Keratinocyte (primary cell): Measurements from ENCODE around the gene AXIN1. TPM values are rescaled to one million over a fixed set of nuclear protein-coding genes. Genes with fewer than 3 reads are reported as not detected.

Experiments used
- DNase-seq: peaks from one replicate; pipeline ENCODE4 v3.0.0-alpha.2; 2011; ENCODE audit warnings: low read depth, missing footprints, low spot score
- FAIRE-seq: peaks from 2 replicates; lab custom pipeline; 2011; peaks lifted over from hg19 to GRCh38; lab: Jason Lieb, UNC
- H2AFZ ChIP-seq: 2 replicates; pipeline ENCODE4 v1.6.0; 2012; ENCODE audit warnings: low read length, control low read depth, inconsistent platforms; ENCODE audit not compliant: control insufficient read depth
- H3K27ac ChIP-seq: 2 replicates; pipeline ENCODE4 v1.5.1; 2011; ENCODE audit warnings: low read length; ENCODE audit not compliant: control insufficient read depth, insufficient read depth
- H3K27me3 ChIP-seq: 3 replicates; pipeline ENCODE4 v1.6.0; 2011; ENCODE audit warnings: low read length; ENCODE audit not compliant: control insufficient read depth, insufficient read depth; ENCODE audit errors: extremely low read depth
- H3K36me3 ChIP-seq, 2 experiments: 2 replicates in 1 of 2; 3 replicates in 1 of 2; pipeline ENCODE4 v1.5.1; 2011; ENCODE audit warnings: low read length in 2 of 2, mild to moderate bottlenecking in 1 of 2; ENCODE audit not compliant: control insufficient read depth in 2 of 2, insufficient read depth in 2 of 2; ENCODE audit errors: extremely low read depth in 1 of 2
- H3K4me1 ChIP-seq: 3 replicates; pipeline ENCODE4 v1.5.1; 2011; ENCODE audit warnings: low read length; ENCODE audit not compliant: control insufficient read depth, insufficient read depth; ENCODE audit errors: extremely low read depth
- H3K4me2 ChIP-seq: 3 replicates; pipeline ENCODE4 v1.6.0; 2011; ENCODE audit warnings: low read depth, low read length; ENCODE audit not compliant: control insufficient read depth, insufficient read depth; ENCODE audit errors: extremely low read depth
- H3K4me3 ChIP-seq, 3 experiments: fragments of 200-600 bp in 1 of 3; sonication (generic) in 1 of 3; 2 replicates in 2 of 3; 3 replicates in 1 of 3; pipeline ENCODE4 v1.5.1; 2011 to 2016; ENCODE audit warnings: low read length in 3 of 3, mild to moderate bottlenecking in 3 of 3, control low read depth in 2 of 3, inconsistent platforms in 1 of 3, low read depth in 1 of 3, mixed read lengths in 1 of 3, mixed run types in 1 of 3, moderate library complexity in 1 of 3; ENCODE audit not compliant: control insufficient read depth in 2 of 3, insufficient read depth in 2 of 3; ENCODE audit errors: extremely low read depth in 1 of 3
- H3K79me2 ChIP-seq: 2 replicates; pipeline ENCODE4 v1.6.0; 2012; ENCODE audit warnings: low read length; ENCODE audit not compliant: control insufficient read depth, insufficient read depth
- H3K9ac ChIP-seq: 3 replicates; pipeline ENCODE4 v1.6.0; 2011; ENCODE audit warnings: low read length; ENCODE audit not compliant: control insufficient read depth, insufficient read depth; ENCODE audit errors: extremely low read depth
- H3K9me1 ChIP-seq: 3 replicates; pipeline ENCODE4 v1.6.0; 2011; ENCODE audit warnings: low read length; ENCODE audit not compliant: control insufficient read depth, insufficient read depth; ENCODE audit errors: extremely low read depth
- H3K9me3 ChIP-seq: 2 replicates; pipeline ENCODE4 v1.5.1; 2012; ENCODE audit warnings: low read depth, low read length; ENCODE audit not compliant: control insufficient read depth
- H4K20me1 ChIP-seq: 3 replicates; pipeline ENCODE4 v1.6.0; 2011; ENCODE audit warnings: low read length; ENCODE audit not compliant: control insufficient read depth, insufficient read depth; ENCODE audit errors: extremely low read depth
- EZH2 ChIP-seq: IDR thresholded peaks from one replicate; pipeline ENCODE4 v1.6.1; 2012; ENCODE audit warnings: inconsistent platforms, mild to moderate bottlenecking, low read length, moderate library complexity
- dilution Hi-C: fragments of 300-500 bp; cut with MboI; formaldehyde crosslinking; loops from one replicate; pipeline ENCODE4 v1.7.0; 2020; ENCODE audit warnings: low sequenced_read_pairs; ENCODE audit not compliant: extremely low pct_ligation_motif_present
- polyA plus RNA-seq, 5 experiments: library from polyadenylated mRNA; depleted of rRNA in 3 of 5; stranded (reverse) in 3 of 5; stranded (forward) in 1 of 5; unstranded in 1 of 5; fragments of >200 nt; gene quantifications; 1 replicate in 1 of 5; 2 replicates in 3 of 5; 3 replicates in 1 of 5; pipeline versions ENCODE4 v1.2.1 to v1.2.3, GENCODE V29; 2011 to 2012; ENCODE audit warnings: missing spikeins in 2 of 5, low read depth in 1 of 5, low replicate concordance in 1 of 5
- TF ChIP-seq, protein P1 (sequence below), 3 experiments: IDR thresholded peaks in 1 of 3; conservative IDR thresholded peaks in 1 of 3; optimal IDR thresholded peaks in 1 of 3; 2 replicates in 2 of 3; 3 replicates in 1 of 3; pipeline versions ENCODE3 to v1.5.1; 2011; ENCODE audit warnings: low read length in 3 of 3, mild to moderate bottlenecking in 3 of 3, moderate library complexity in 2 of 3, control low read depth in 1 of 3, inconsistent platforms in 1 of 3; ENCODE audit not compliant: insufficient read depth in 2 of 3; ENCODE audit errors: extremely low read depth in 1 of 3

Gene AXIN1
- polyA plus RNA-seq, 1 donor (not counting 4 experiments of a cell fraction or from before 2014, with no cell fraction given), result 8.8 TPM

DNA sequence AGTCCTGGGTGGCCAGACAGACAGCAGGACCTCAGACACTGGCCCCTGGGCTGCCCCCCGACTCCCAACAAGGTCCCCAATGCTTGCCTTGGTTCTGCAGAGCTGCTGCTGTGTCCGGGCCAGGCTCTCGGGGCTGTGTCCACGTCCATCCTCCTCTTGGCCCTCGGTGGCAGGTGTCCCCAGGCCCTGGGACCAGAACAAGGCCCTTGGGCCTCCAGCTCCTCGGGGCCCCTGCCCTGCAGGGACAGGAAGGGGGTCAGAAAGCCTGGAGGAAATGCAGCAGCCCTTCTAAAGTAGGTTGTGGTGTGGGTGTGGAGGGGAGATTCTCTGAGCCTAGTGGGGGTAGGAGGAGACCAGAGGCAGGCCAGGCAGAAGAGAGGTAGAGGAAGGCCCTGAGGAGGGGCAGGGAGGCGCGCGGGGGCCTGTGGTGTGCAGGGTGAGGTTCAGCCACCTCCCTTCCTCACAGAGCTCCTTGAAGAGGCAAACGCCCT, 2.5 kb upstream of the AXIN1 start:
- no peak for DNase-seq
- peaks cover 5% of the 10 kb centered on the region for H3K9me1 ChIP-seq
- peaks cover 20% of the 10 kb centered on the region for H3K79me2 ChIP-seq
- H2AFZ ChIP-seq, result no peak overlapping the region
- no peak overlapping the region for H3K4me3 ChIP-seq
- TF ChIP-seq EZH2, result no peak
- TF ChIP-seq, protein P1, sequence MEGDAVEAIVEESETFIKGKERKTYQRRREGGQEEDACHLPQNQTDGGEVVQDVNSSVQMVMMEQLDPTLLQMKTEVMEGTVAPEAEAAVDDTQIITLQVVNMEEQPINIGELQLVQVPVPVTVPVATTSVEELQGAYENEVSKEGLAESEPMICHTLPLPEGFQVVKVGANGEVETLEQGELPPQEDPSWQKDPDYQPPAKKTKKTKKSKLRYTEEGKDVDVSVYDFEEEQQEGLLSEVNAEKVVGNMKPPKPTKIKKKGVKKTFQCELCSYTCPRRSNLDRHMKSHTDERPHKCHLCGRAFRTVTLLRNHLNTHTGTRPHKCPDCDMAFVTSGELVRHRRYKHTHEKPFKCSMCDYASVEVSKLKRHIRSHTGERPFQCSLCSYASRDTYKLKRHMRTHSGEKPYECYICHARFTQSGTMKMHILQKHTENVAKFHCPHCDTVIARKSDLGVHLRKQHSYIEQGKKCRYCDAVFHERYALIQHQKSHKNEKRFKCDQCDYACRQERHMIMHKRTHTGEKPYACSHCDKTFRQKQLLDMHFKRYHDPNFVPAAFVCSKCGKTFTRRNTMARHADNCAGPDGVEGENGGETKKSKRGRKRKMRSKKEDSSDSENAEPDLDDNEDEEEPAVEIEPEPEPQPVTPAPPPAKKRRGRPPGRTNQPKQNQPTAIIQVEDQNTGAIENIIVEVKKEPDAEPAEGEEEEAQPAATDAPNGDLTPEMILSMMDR (optimal IDR thresholded peaks at IDR 0.05 in 1 of 3, IDR thresholded peaks at IDR 0.05 in 1 of 3, conservative IDR thresholded peaks at IDR 0.05 in 1 of 3; ENCODE audit: extremely low read depth in 1 of 3, insufficient read depth in 2 of 3, low read length in 3 of 3), result no peak
- H3K4me2 ChIP-seq, result no peak overlapping the region
- dilution Hi-C loops, result no loop called here
- no peak for FAIRE-seq
- peaks cover 3 to 7% of the 10 kb centered on the region in 2 experiments for H3K36me3 ChIP-seq
- H3K9ac ChIP-seq, result no peak overlapping the region
- H3K4me1 ChIP-seq, result peaks cover 27% of the 10 kb centered on the region
- H3K27ac ChIP-seq, result no peak overlapping the region
- H3K27me3 ChIP-seq, result no peaks in the 10 kb centered on the region
- no peaks in the 10 kb centered on the region for H4K20me1 ChIP-seq
- H3K9me3 ChIP-seq, result no peaks in the 10 kb centered on the region

DNA sequence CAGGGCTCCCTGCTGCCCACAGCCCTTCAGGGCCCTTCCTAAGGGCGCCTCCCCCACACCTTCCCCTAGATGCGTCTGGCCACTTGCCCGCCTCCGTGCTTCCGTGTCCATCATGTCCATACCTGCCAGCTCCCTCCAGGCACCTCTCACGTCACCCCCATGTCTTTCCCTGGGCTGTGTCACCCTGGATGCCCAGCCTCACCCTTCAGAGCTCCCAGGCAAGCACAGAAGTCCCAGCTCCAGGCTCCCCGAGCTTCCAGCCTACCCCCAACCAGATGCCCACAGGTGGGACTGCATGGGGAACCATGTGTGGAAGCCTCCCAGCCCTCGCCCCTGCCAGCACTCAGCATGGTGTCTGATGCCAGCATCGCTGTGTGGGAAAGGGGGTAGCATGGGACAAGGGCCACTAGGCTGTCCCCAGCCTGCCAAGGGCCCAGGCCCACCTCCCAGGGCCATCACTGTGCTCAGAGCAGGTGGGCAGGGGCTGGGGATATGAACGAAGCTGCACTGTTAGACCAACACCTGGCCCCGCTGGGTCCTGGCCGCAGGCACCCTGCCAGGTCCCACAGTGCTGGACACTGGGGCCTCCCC, 1.9 kb upstream of the AXIN1 start:
- FAIRE-seq, result peak; percentile 94
- peak overlapping the region; percentile 76 for H3K9ac ChIP-seq
- TF ChIP-seq EZH2, result no peak
- TF ChIP-seq, protein P1 (optimal IDR thresholded peaks at IDR 0.05 in 1 of 3, IDR thresholded peaks at IDR 0.05 in 1 of 3, conservative IDR thresholded peaks at IDR 0.05 in 1 of 3; ENCODE audit: extremely low read depth in 1 of 3, insufficient read depth in 2 of 3, low read length in 3 of 3), result no peak
- no peaks in the 10 kb centered on the region for H4K20me1 ChIP-seq
- H3K4me2 ChIP-seq, result peak overlapping the region; percentile 85
- peaks cover 27% of the 10 kb centered on the region for H3K4me1 ChIP-seq
- H3K4me3 ChIP-seq, result peak overlapping the region in 1 of 3 experiments; percentile 33
- no peaks in the 10 kb centered on the region for H3K27me3 ChIP-seq
- peak; percentile 81 for DNase-seq
- H3K27ac ChIP-seq, result peak overlapping the region; percentile 87
- peak overlapping the region; percentile 63 for H2AFZ ChIP-seq
- H3K9me1 ChIP-seq, result peaks cover 6% of the 10 kb centered on the region
- H3K79me2 ChIP-seq, result peaks cover 26% of the 10 kb centered on the region
- no peaks in the 10 kb centered on the region for H3K9me3 ChIP-seq
- H3K36me3 ChIP-seq, result peaks cover 3 to 7% of the 10 kb centered on the region in 2 experiments
- dilution Hi-C loops, result no loop called here
